ENCODE results near the gene MST1R.
A peak's percentile ranks its signal among the peaks of the same experiment; 100 is the strongest.
"Not testable (repeated sequence)": the region's sequence is repeated elsewhere in the genome, so short reads cannot be mapped to it uniquely, and the experiment has no call there.

MST1R gene

GRCh38 chr3:49903451-49904424 lies at the start of gene MST1R:
Gene MST1R, minus strand, starts transcription at chr3:49903873. Its CDS starts 264 bp downstream, at chr3:49903609.
- peak; percentile 74 for DNase-seq

- DNase-seq = no peak
Observed at GRCh38 chr3:49952924-49953323, 49.3 kb upstream of the MST1R start.

GRCh38 chr3:49942651-49943050 lies 39.0 kb upstream of the MST1R start:
- no peak for DNase-seq

- DNase-seq = no peak
Observed at GRCh38 chr3:49940667-49941249, 37.1 kb upstream of the MST1R start.

- peak; percentile 94 for DNase-seq
Observed at GRCh38 chr3:49939858-49940666, 36.4 kb upstream of the MST1R start, which contains the start of gene RBM6. Gene RBM6, plus strand, starts transcription at chr3:49940150. Its CDS starts 22,492 bp downstream, at chr3:49962642.

GRCh38 chr3:49937090-49937489 lies 33.4 kb upstream of the MST1R start:
- DNase-seq = no peak

- not testable (repeated sequence) for DNase-seq
Observed at GRCh38 chr3:49932281-49932680, 28.6 kb upstream of the MST1R start.

- DNase-seq = no peak
Observed at GRCh38 chr3:49930922-49931321, 27.2 kb upstream of the MST1R start.

GRCh38 chr3:49930168-49930690 lies 26.6 kb upstream of the MST1R start:
- no peak for DNase-seq

GRCh38 chr3:49929291-49930167 lies 25.9 kb upstream of the MST1R start, which contains the start of gene MON1A:
Gene MON1A, minus strand, starts transcription at chr3:49929811. Its CDS starts 16,465 bp downstream, at chr3:49913346.
- peak; percentile 88 for DNase-seq

- DNase-seq = no peak
Observed at GRCh38 chr3:49928481-49929017, 24.9 kb upstream of the MST1R start.

GRCh38 chr3:49927798-49928197 lies 24.1 kb upstream of the MST1R start:
- no peak for DNase-seq

GRCh38 chr3:49926117-49926728 lies 22.6 kb upstream of the MST1R start:
- no peak for DNase-seq

- no peak for DNase-seq
Observed at GRCh38 chr3:49925485-49925884, 21.8 kb upstream of the MST1R start.

- DNase-seq = no peak
Observed at GRCh38 chr3:49924683-49925082, 21.0 kb upstream of the MST1R start.

GRCh38 chr3:49917806-49918590 lies 14.3 kb upstream of the MST1R start:
- DNase-seq = not testable (repeated sequence)

- no peak for DNase-seq
Observed at GRCh38 chr3:49916686-49917085, 13.0 kb upstream of the MST1R start.

- no peak for DNase-seq
Observed at GRCh38 chr3:49914906-49915305, 11.2 kb upstream of the MST1R start.

- no peak for DNase-seq
Observed at GRCh38 chr3:49912881-49913281, 9.2 kb upstream of the MST1R start.

GRCh38 chr3:49911611-49912010 lies 7.9 kb upstream of the MST1R start:
- no peak for DNase-seq

All from CD4-positive, alpha-beta T cell treated with Interleukin-4 for 4 hours (primary cell).